DND-41 (cell line): ENCODE data around the gene FAM227B.

ENCODE experiments used
- ATAC-seq: fragments of 200-7000 bp; cut with Tn5 transposase; 3 replicates; pipeline ENCODE4 v1.9.1; 2021; ENCODE audit warnings: low read depth; ENCODE audit not compliant: insufficient read depth
- DNase-seq: peaks from one replicate; pipeline ENCODE4 v3.0.0-alpha.2; 2020
- H2AFZ ChIP-seq: 2 replicates; pipeline ENCODE4 v1.6.0; 2012; ENCODE audit warnings: low read depth, low read length
- H3K27ac ChIP-seq: 2 replicates; pipeline ENCODE4 v1.5.1; 2012; ENCODE audit warnings: low read length, inconsistent platforms
- H3K27me3 ChIP-seq: fragments of 200-600 bp; sonication (generic); 2 replicates; pipeline ENCODE4 v1.6.0; 2012; ENCODE audit warnings: low read length, mild to moderate bottlenecking, inconsistent platforms; ENCODE audit not compliant: insufficient read depth, poor library complexity
- H3K36me3 ChIP-seq: 2 replicates; pipeline ENCODE4 v1.5.1; 2012; ENCODE audit warnings: low read length, inconsistent platforms; ENCODE audit not compliant: insufficient read depth
- H3K4me1 ChIP-seq: 2 replicates; pipeline ENCODE4 v1.5.1; 2012; ENCODE audit warnings: mild to moderate bottlenecking, low read length; ENCODE audit not compliant: insufficient read depth
- H3K4me2 ChIP-seq: 2 replicates; pipeline ENCODE4 v1.6.0; 2012; ENCODE audit warnings: mild to moderate bottlenecking, moderate library complexity, low read length, inconsistent platforms; ENCODE audit not compliant: insufficient read depth
- H3K4me3 ChIP-seq, 2 experiments: fragments of 200-600 bp in 1 of 2; shearing (Covaris generic) in 1 of 2; 2 replicates each; pipeline ENCODE4 v1.5.1; 2012 to 2016; ENCODE audit warnings: inconsistent platforms in 2 of 2, low read length in 2 of 2, mild to moderate bottlenecking in 2 of 2, low read depth in 1 of 2, moderate library complexity in 1 of 2
- H3K79me2 ChIP-seq: 2 replicates; pipeline ENCODE4 v1.6.0; 2012; ENCODE audit warnings: low read length, inconsistent platforms; ENCODE audit not compliant: insufficient read depth
- H3K9ac ChIP-seq: 2 replicates; pipeline ENCODE4 v1.6.0; 2012; ENCODE audit warnings: low read depth, mild to moderate bottlenecking, inconsistent platforms, low read length, moderate library complexity
- H3K9me3 ChIP-seq: 2 replicates; pipeline ENCODE4 v1.5.1; 2012; ENCODE audit warnings: low read length, moderate library complexity, mild to moderate bottlenecking, inconsistent platforms; ENCODE audit not compliant: insufficient read depth, severe bottlenecking
- H4K20me1 ChIP-seq: 2 replicates; pipeline ENCODE4 v1.6.0; 2012; ENCODE audit warnings: low read length; ENCODE audit not compliant: insufficient read depth
- CTCF ChIP-seq: IDR thresholded peaks from 2 replicates; pipeline ENCODE4 v1.5.1; 2012; ENCODE audit warnings: borderline replicate concordance, low read length, moderate library complexity, mild to moderate bottlenecking; ENCODE audit not compliant: poor library complexity, severe bottlenecking; ENCODE audit errors: extremely low read depth
- EZH2 ChIP-seq: IDR thresholded peaks from 3 replicates; pipeline ENCODE4 v1.6.1; 2012; ENCODE audit warnings: borderline replicate concordance, low read depth, mild to moderate bottlenecking, moderate library complexity, low read length, inconsistent platforms; ENCODE audit not compliant: severe bottlenecking

Gene FAM227B

GRCh38 chr15:49637857-49638256 is 17.2 kb upstream of the FAM227B start:
- H3K9ac ChIP-seq: no peak overlapping the region
- TF ChIP-seq CTCF: no peak
- TF ChIP-seq EZH2: no peak
- H3K4me3 ChIP-seq: no peak overlapping the region
- DNase-seq (no peak), ATAC-seq (no peak)
- H3K27ac ChIP-seq: no peak overlapping the region
- no peaks in the 10 kb centered on the region for H3K9me3 ChIP-seq
- no peak overlapping the region for H3K4me2 ChIP-seq
- no peaks in the 10 kb centered on the region for H3K4me1 ChIP-seq
- no peaks in the 10 kb centered on the region for H4K20me1 ChIP-seq
- H3K79me2 ChIP-seq: no peaks in the 10 kb centered on the region
- H3K36me3 ChIP-seq: peaks cover 10% of the 10 kb centered on the region; the same call in 1 of the 2 replicates
- no peak overlapping the region for H2AFZ ChIP-seq
- H3K27me3 ChIP-seq: no peaks in the 10 kb centered on the region

- no peak overlapping the region for H3K4me3 ChIP-seq
- ATAC-seq (no peak), DNase-seq (no peak)
- no peak overlapping the region for H3K4me2 ChIP-seq
- TF ChIP-seq EZH2 (no peak), CTCF (no peak)
- H3K27me3 ChIP-seq: no peaks in the 10 kb centered on the region
- peaks cover 11% of the 10 kb centered on the region; the same call in 1 of the 2 replicates for H3K79me2 ChIP-seq
- H3K27ac ChIP-seq: no peak overlapping the region
- no peak overlapping the region for H3K9ac ChIP-seq
- H3K9me3 ChIP-seq: peaks cover 5% of the 10 kb centered on the region
- H2AFZ ChIP-seq: no peak overlapping the region
- no peaks in the 10 kb centered on the region for H4K20me1 ChIP-seq
- H3K36me3 ChIP-seq: peaks cover 31% of the 10 kb centered on the region
- H3K4me1 ChIP-seq: peaks cover 4% of the 10 kb centered on the region
These were observed 7.8 kb upstream of the FAM227B start for GRCh38 chr15:49628379-49628778.

GRCh38 chr15:49627407-49627877 is 6.8 kb upstream of the FAM227B start:
- no peaks in the 10 kb centered on the region for H4K20me1 ChIP-seq
- H3K4me1 ChIP-seq: peaks cover 13% of the 10 kb centered on the region
- ATAC-seq: no peak
- no peak overlapping the region for H3K9ac ChIP-seq
- no peaks in the 10 kb centered on the region for H3K27me3 ChIP-seq
- H3K79me2 ChIP-seq: peaks cover 19% of the 10 kb centered on the region
- H3K9me3 ChIP-seq: peaks cover 5% of the 10 kb centered on the region
- no peak overlapping the region for H3K4me2 ChIP-seq
- DNase-seq: no peak
- H2AFZ ChIP-seq: no peak overlapping the region
- peaks cover 30% of the 10 kb centered on the region for H3K36me3 ChIP-seq
- H3K4me3 ChIP-seq: no peak overlapping the region
- H3K27ac ChIP-seq: no peak overlapping the region
- TF ChIP-seq CTCF: no peak
- no peak for TF ChIP-seq EZH2
